IgD-negative memory B cell (primary cell): ENCODE measurements around the gene NTMT2. TPM values are rescaled to one million over a fixed set of nuclear protein-coding genes. Genes with fewer than 3 reads are reported as not detected.
"Not testable (repeated sequence)": the region's sequence is repeated elsewhere in the genome, so short reads cannot be mapped to it uniquely, and the experiment has no call there.

Source experiments
- H3K27ac Mint-ChIP-seq, 3 donors: one replicate each; pipeline ENCODE4 v1.8.0; 2020 to 2022; ENCODE audit warnings: mild to moderate bottlenecking in 3 of 3, mixed read lengths in 3 of 3, moderate library complexity in 1 of 3
- H3K27me3 Mint-ChIP-seq: one replicate; pipeline ENCODE4 v1.8.0; 2021; ENCODE audit warnings: mixed read lengths
- H3K36me3 Mint-ChIP-seq: one replicate; pipeline ENCODE4 v1.8.0; 2020; ENCODE audit warnings: mild to moderate bottlenecking, mixed read lengths
- H3K4me1 Mint-ChIP-seq, 3 donors: one replicate each; pipeline ENCODE4 v1.8.0; 2020 to 2022; ENCODE audit warnings: mixed read lengths in 3 of 3, mild to moderate bottlenecking in 1 of 3
- H3K4me3 Mint-ChIP-seq, 4 donors: one replicate each; pipeline ENCODE4 v1.8.0; 2020 to 2022; ENCODE audit warnings: mild to moderate bottlenecking in 4 of 4, mixed read lengths in 4 of 4, moderate library complexity in 3 of 4
- H3K9me3 Mint-ChIP-seq, 3 donors: one replicate each; pipeline ENCODE4 v1.8.0; 2020 to 2021; ENCODE audit warnings: mixed read lengths in 3 of 3, mild to moderate bottlenecking in 1 of 3
- polyA plus RNA-seq: library from polyadenylated mRNA; unstranded; fragments of 300-500 nt; fragmentation: Illumina TruSeq; gene quantifications from one replicate; pipeline ENCODE4 v1.2.3, GENCODE V29; 2021

NTMT2 gene
- polyA plus RNA-seq, 1 donor from 2014 or later = not detected

GRCh38 chr1:170145061-170145460 is 698 bp upstream of the NTMT2 start:
- H3K36me3 Mint-ChIP-seq = no peaks in the 10 kb centered on the region
- no peak overlapping the region for H3K27ac Mint-ChIP-seq
- H3K4me3 Mint-ChIP-seq = no peak overlapping the region
- peaks cover 2% of the 10 kb centered on the region for H3K27me3 Mint-ChIP-seq
- peaks cover 8 to 14% (median 10%) of the 10 kb centered on the region in 3 donors for H3K9me3 Mint-ChIP-seq
- H3K4me1 Mint-ChIP-seq = peaks cover 0 to 2% (median 0%) of the 10 kb centered on the region in 3 donors

GRCh38 chr1:170146720-170147263 is 1.0 kb downstream of the NTMT2 start:
- Mint-ChIP-seq H3K4me3 (no peak overlapping the region), H3K4me1 (peaks cover 0 to 2% (median 0%) of the 10 kb centered on the region in 3 donors), H3K27me3 (peaks cover 2% of the 10 kb centered on the region), H3K9me3 (peaks cover 8 to 14% (median 10%) of the 10 kb centered on the region in 3 donors), H3K36me3 (no peaks in the 10 kb centered on the region), H3K27ac (no peak overlapping the region)

- Mint-ChIP-seq H3K27ac (no peak overlapping the region), H3K9me3 (peaks cover 6 to 24% (median 10%) of the 10 kb centered on the region in 3 donors), H3K4me1 (peaks cover 0 to 2% (median 0%) of the 10 kb centered on the region in 3 donors), H3K4me3 (no peak overlapping the region), H3K27me3 (peaks cover 2% of the 10 kb centered on the region), H3K36me3 (no peaks in the 10 kb centered on the region)
These were observed 3.5 kb downstream of the NTMT2 start for GRCh38 chr1:170149241-170149640.

- Mint-ChIP-seq H3K4me3 (no peak overlapping the region), H3K9me3 (peaks cover 2 to 17% (median 6%) of the 10 kb centered on the region in 3 donors), H3K27me3 (no peaks in the 10 kb centered on the region), H3K4me1 (peaks cover 0 to 2% (median 0%) of the 10 kb centered on the region in 3 donors), H3K36me3 (no peaks in the 10 kb centered on the region), H3K27ac (no peak overlapping the region)
These were observed 4.3 kb downstream of the NTMT2 start for GRCh38 chr1:170150016-170150415.

- Mint-ChIP-seq H3K36me3 (no peaks in the 10 kb centered on the region), H3K4me3 (no peak overlapping the region), H3K27me3 (no peaks in the 10 kb centered on the region), H3K27ac (no peak overlapping the region), H3K4me1 (peaks cover 0 to 2% (median 0%) of the 10 kb centered on the region in 3 donors), H3K9me3 (peaks cover 2 to 15% (median 6%) of the 10 kb centered on the region in 3 donors)
These were observed 5.2 kb downstream of the NTMT2 start for GRCh38 chr1:170150921-170151320.

- H3K27me3 Mint-ChIP-seq = no peaks in the 10 kb centered on the region
- no peaks in the 10 kb centered on the region for H3K36me3 Mint-ChIP-seq
- no peak overlapping the region for H3K27ac Mint-ChIP-seq
- H3K4me1 Mint-ChIP-seq = no peaks in the 10 kb centered on the region
- peaks cover 2 to 13% (median 6%) of the 10 kb centered on the region in 3 donors for H3K9me3 Mint-ChIP-seq
- no peak overlapping the region for H3K4me3 Mint-ChIP-seq
These were observed 7.7 kb downstream of the NTMT2 start for GRCh38 chr1:170153417-170153816.

GRCh38 chr1:170155055-170155454 is 9.3 kb downstream of the NTMT2 start:
- no peak overlapping the region for H3K27ac Mint-ChIP-seq

GRCh38 chr1:170156594-170156993 is 10.8 kb downstream of the NTMT2 start:
- Mint-ChIP-seq H3K27me3 (peaks cover 3% of the 10 kb centered on the region), H3K9me3 (peaks cover 2 to 10% (median 6%) of the 10 kb centered on the region in 3 donors), H3K4me3 (no peak overlapping the region), H3K36me3 (no peaks in the 10 kb centered on the region), H3K4me1 (no peaks in the 10 kb centered on the region), H3K27ac (no peak overlapping the region)

More at GRCh38 chr1:170155055-170155454, 9.3 kb downstream of the NTMT2 start:
- H3K27me3 Mint-ChIP-seq = peaks cover 3% of the 10 kb centered on the region
- peak overlapping the region in 1 of 4 donors; percentile 19 for H3K4me3 Mint-ChIP-seq
- no peaks in the 10 kb centered on the region for H3K4me1 Mint-ChIP-seq
- H3K36me3 Mint-ChIP-seq = no peaks in the 10 kb centered on the region
- H3K9me3 Mint-ChIP-seq = peaks cover 2 to 10% (median 6%) of the 10 kb centered on the region in 3 donors

- Mint-ChIP-seq H3K4me1 (no peaks in the 10 kb centered on the region), H3K4me3 (no peak overlapping the region), H3K9me3 (peaks cover 2 to 9% (median 6%) of the 10 kb centered on the region in 3 donors), H3K27ac (no peak overlapping the region), H3K36me3 (no peaks in the 10 kb centered on the region), H3K27me3 (peaks cover 3% of the 10 kb centered on the region)
These were observed 12.1 kb downstream of the NTMT2 start for GRCh38 chr1:170157820-170158219.

- Mint-ChIP-seq H3K4me1 (peaks cover 0 to 2% (median 0%) of the 10 kb centered on the region in 3 donors), H3K9me3 (no peaks in the 10 kb centered on the region), H3K27ac (no peak overlapping the region), H3K27me3 (peaks cover 3% of the 10 kb centered on the region), H3K36me3 (no peaks in the 10 kb centered on the region), H3K4me3 (no peak overlapping the region)
These were observed 16.9 kb downstream of the NTMT2 start for GRCh38 chr1:170162459-170163246.

GRCh38 chr1:170164103-170164763 is 18.5 kb downstream of the NTMT2 start:
- Mint-ChIP-seq H3K27me3 (peaks cover 3% of the 10 kb centered on the region), H3K36me3 (no peaks in the 10 kb centered on the region), H3K4me1 (peaks cover 0 to 6% (median 3%) of the 10 kb centered on the region in 3 donors), H3K4me3 (peak overlapping the region in 1 of 4 donors; percentile 75), H3K27ac (no peak overlapping the region), H3K9me3 (no peaks in the 10 kb centered on the region)

- no peak overlapping the region for H3K4me3 Mint-ChIP-seq
- no peaks in the 10 kb centered on the region for H3K27me3 Mint-ChIP-seq
- peaks cover 0 to 6% (median 2%) of the 10 kb centered on the region in 3 donors for H3K9me3 Mint-ChIP-seq
- no peak overlapping the region for H3K27ac Mint-ChIP-seq
- peaks cover 2% of the 10 kb centered on the region for H3K36me3 Mint-ChIP-seq
- peaks cover 0 to 6% (median 3%) of the 10 kb centered on the region in 3 donors for H3K4me1 Mint-ChIP-seq
These were observed 20.9 kb downstream of the NTMT2 start for GRCh38 chr1:170166518-170167180.

GRCh38 chr1:170168265-170168664 is 22.5 kb downstream of the NTMT2 start:
- Mint-ChIP-seq H3K9me3 (peaks cover 2 to 11% (median 5%) of the 10 kb centered on the region in 3 donors), H3K4me3 (no peak overlapping the region), H3K27me3 (no peaks in the 10 kb centered on the region), H3K27ac (no peak overlapping the region), H3K36me3 (peaks cover 4% of the 10 kb centered on the region), H3K4me1 (peaks cover 0 to 6% (median 3%) of the 10 kb centered on the region in 3 donors)

GRCh38 chr1:170170513-170170912 is 24.8 kb downstream of the NTMT2 start:
- H3K4me1 Mint-ChIP-seq = not testable (repeated sequence)

GRCh38 chr1:170174395-170174794 is 28.6 kb downstream of the NTMT2 start:
- no peaks in the 10 kb centered on the region for H3K4me1 Mint-ChIP-seq
- no peak overlapping the region for H3K4me3 Mint-ChIP-seq
- H3K27me3 Mint-ChIP-seq = no peaks in the 10 kb centered on the region
- no peak overlapping the region for H3K27ac Mint-ChIP-seq
- peaks cover 4% of the 10 kb centered on the region for H3K36me3 Mint-ChIP-seq
- peaks cover 5 to 11% (median 5%) of the 10 kb centered on the region in 3 donors for H3K9me3 Mint-ChIP-seq

More at GRCh38 chr1:170170513-170170912, 24.8 kb downstream of the NTMT2 start:
- H3K27me3 Mint-ChIP-seq, H3K27ac Mint-ChIP-seq, H3K4me3 Mint-ChIP-seq, H3K36me3 Mint-ChIP-seq: not testable (repeated sequence)
- peaks cover 5 to 11% (median 5%) of the 10 kb centered on the region in 3 donors for H3K9me3 Mint-ChIP-seq
